Measurements from ENCODE around the gene ZFAND3. TPM values are rescaled to one million over a fixed set of nuclear protein-coding genes. Genes with fewer than 3 reads are reported as not detected.

ZFAND3 gene
- polyA plus RNA-seq, 1 donor from 2014 or later: 19.7 TPM

DNA sequence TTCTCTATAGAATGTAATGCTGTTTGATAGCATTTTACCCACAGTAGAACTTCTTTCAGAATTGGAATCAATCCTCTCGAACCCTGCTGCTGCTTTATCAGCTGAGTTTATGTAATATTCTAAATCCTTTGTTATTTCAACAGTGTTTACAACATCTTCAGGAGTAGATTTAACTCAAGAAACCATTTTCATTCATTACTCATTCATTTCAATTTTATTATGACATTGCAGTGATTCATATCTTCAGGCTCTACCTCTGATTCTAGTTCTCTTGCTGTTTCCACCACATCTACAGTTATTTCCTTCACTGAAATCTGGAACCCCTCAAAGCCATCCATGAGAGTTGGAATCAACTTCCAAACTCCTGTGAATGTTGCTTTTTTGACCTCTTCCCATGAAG is 93.7 kb downstream of the ZFAND3 start:
- H3K27ac ChIP-seq (ENCODE audit: low read length): no peak overlapping the region
- no peaks in the 10 kb centered on the region for H4K20me1 ChIP-seq (ENCODE audit: insufficient read depth)
- no peak overlapping the region for H2AFZ ChIP-seq (ENCODE audit: low read depth, low read length)
- H3K4me3 ChIP-seq (ENCODE audit: low read length): no peak overlapping the region
- H3K9me2 ChIP-seq (ENCODE audit: insufficient read depth, low read length): no peaks in the 10 kb centered on the region
- no peak overlapping the region for H3K4me2 ChIP-seq (ENCODE audit: low read length)
- H3K9ac ChIP-seq (ENCODE audit: low read length): no peak overlapping the region
- TF ChIP-seq TAF1 (IDR thresholded peaks at IDR 0.05; ENCODE audit: low read depth) (no peak), EP300 (conservative IDR thresholded peaks at IDR 0.05; ENCODE audit: poor library complexity, severe bottlenecking) (no peak), RAD21 (conservative IDR thresholded peaks at IDR 0.05) (no peak), SMC3 (conservative IDR thresholded peaks at IDR 0.05; ENCODE audit: poor library complexity) (no peak), MXI1 (conservative IDR thresholded peaks at IDR 0.05; ENCODE audit: poor library complexity, severe bottlenecking) (no peak), EZH2 (IDR thresholded peaks at IDR 0.05; ENCODE audit: borderline replicate concordance, insufficient read depth, low read length, poor library complexity, severe bottlenecking) (no peak), POLR2AphosphoS5 (IDR thresholded peaks at IDR 0.05) (no peak)
- TF ChIP-seq, protein P1, sequence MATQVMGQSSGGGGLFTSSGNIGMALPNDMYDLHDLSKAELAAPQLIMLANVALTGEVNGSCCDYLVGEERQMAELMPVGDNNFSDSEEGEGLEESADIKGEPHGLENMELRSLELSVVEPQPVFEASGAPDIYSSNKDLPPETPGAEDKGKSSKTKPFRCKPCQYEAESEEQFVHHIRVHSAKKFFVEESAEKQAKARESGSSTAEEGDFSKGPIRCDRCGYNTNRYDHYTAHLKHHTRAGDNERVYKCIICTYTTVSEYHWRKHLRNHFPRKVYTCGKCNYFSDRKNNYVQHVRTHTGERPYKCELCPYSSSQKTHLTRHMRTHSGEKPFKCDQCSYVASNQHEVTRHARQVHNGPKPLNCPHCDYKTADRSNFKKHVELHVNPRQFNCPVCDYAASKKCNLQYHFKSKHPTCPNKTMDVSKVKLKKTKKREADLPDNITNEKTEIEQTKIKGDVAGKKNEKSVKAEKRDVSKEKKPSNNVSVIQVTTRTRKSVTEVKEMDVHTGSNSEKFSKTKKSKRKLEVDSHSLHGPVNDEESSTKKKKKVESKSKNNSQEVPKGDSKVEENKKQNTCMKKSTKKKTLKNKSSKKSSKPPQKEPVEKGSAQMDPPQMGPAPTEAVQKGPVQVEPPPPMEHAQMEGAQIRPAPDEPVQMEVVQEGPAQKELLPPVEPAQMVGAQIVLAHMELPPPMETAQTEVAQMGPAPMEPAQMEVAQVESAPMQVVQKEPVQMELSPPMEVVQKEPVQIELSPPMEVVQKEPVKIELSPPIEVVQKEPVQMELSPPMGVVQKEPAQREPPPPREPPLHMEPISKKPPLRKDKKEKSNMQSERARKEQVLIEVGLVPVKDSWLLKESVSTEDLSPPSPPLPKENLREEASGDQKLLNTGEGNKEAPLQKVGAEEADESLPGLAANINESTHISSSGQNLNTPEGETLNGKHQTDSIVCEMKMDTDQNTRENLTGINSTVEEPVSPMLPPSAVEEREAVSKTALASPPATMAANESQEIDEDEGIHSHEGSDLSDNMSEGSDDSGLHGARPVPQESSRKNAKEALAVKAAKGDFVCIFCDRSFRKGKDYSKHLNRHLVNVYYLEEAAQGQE (IDR thresholded peaks at IDR 0.05; ENCODE audit: borderline replicate concordance): no peak
- TF ChIP-seq, protein P2, sequence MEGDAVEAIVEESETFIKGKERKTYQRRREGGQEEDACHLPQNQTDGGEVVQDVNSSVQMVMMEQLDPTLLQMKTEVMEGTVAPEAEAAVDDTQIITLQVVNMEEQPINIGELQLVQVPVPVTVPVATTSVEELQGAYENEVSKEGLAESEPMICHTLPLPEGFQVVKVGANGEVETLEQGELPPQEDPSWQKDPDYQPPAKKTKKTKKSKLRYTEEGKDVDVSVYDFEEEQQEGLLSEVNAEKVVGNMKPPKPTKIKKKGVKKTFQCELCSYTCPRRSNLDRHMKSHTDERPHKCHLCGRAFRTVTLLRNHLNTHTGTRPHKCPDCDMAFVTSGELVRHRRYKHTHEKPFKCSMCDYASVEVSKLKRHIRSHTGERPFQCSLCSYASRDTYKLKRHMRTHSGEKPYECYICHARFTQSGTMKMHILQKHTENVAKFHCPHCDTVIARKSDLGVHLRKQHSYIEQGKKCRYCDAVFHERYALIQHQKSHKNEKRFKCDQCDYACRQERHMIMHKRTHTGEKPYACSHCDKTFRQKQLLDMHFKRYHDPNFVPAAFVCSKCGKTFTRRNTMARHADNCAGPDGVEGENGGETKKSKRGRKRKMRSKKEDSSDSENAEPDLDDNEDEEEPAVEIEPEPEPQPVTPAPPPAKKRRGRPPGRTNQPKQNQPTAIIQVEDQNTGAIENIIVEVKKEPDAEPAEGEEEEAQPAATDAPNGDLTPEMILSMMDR (IDR thresholded peaks at IDR 0.05; ENCODE audit: poor library complexity, severe bottlenecking): no peak
- no peaks in the 10 kb centered on the region for H3F3A ChIP-seq (ENCODE audit: insufficient read depth, low read length, poor library complexity, severe bottlenecking)
- no peaks in the 10 kb centered on the region for H3K27me3 ChIP-seq (ENCODE audit: insufficient read depth, low read depth, low read length)
- H3K79me2 ChIP-seq (replicated peaks; ENCODE audit: insufficient read depth, low read length): peaks cover 36% of the 10 kb centered on the region
- no peaks in the 10 kb centered on the region for H3K9me3 ChIP-seq (ENCODE audit: low read length)
- H3K36me3 ChIP-seq (ENCODE audit: insufficient read depth, low read length): no peaks in the 10 kb centered on the region

DNA sequence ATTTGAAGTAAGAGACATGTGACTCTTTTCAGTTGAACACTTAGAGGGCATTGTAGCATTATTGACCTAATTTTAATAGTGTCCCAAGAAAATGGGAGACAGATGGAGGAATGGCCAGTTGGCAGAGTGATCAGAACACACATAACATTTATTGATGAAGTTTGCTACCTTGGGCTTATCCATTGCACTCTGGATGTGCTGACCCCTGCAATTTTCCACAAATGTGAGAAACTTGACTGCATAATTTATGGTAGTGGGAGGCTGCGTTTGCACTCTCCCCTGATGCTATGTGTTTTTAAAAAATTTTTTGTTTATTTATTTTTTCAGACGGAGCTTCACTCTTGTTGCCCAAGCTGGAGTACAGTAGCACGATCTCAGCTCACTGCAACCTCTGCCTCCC is 95.9 kb downstream of the ZFAND3 start:
- H3K9me2 ChIP-seq (ENCODE audit: insufficient read depth, low read length): no peaks in the 10 kb centered on the region
- no peak overlapping the region for H3K4me3 ChIP-seq (ENCODE audit: low read length)
- H3K9ac ChIP-seq (ENCODE audit: low read length): no peak overlapping the region
- H3K9me3 ChIP-seq (ENCODE audit: low read length): no peaks in the 10 kb centered on the region
- H3K4me2 ChIP-seq (ENCODE audit: low read length): no peak overlapping the region
- no peaks in the 10 kb centered on the region for H4K20me1 ChIP-seq (ENCODE audit: insufficient read depth)
- H3K79me2 ChIP-seq (replicated peaks; ENCODE audit: insufficient read depth, low read length): peaks cover 35% of the 10 kb centered on the region
- H3K27ac ChIP-seq (ENCODE audit: low read length): no peak overlapping the region
- H3K27me3 ChIP-seq (ENCODE audit: insufficient read depth, low read depth, low read length): no peaks in the 10 kb centered on the region
- no peak overlapping the region for H2AFZ ChIP-seq (ENCODE audit: low read depth, low read length)
- no peak for TF ChIP-seq SMC3 (conservative IDR thresholded peaks at IDR 0.05; ENCODE audit: poor library complexity)
- no peak for TF ChIP-seq RAD21 (conservative IDR thresholded peaks at IDR 0.05)
- TF ChIP-seq, protein P2 (IDR thresholded peaks at IDR 0.05; ENCODE audit: poor library complexity, severe bottlenecking): no peak
- no peak for TF ChIP-seq POLR2AphosphoS5 (IDR thresholded peaks at IDR 0.05)
- no peak for TF ChIP-seq TAF1 (IDR thresholded peaks at IDR 0.05; ENCODE audit: low read depth)
- TF ChIP-seq, protein P1 (IDR thresholded peaks at IDR 0.05; ENCODE audit: borderline replicate concordance): no peak
- TF ChIP-seq EZH2 (IDR thresholded peaks at IDR 0.05; ENCODE audit: borderline replicate concordance, insufficient read depth, low read length, poor library complexity, severe bottlenecking): no peak
- no peak for TF ChIP-seq EP300 (conservative IDR thresholded peaks at IDR 0.05; ENCODE audit: poor library complexity, severe bottlenecking)
- TF ChIP-seq MXI1 (conservative IDR thresholded peaks at IDR 0.05; ENCODE audit: poor library complexity, severe bottlenecking): no peak
- no peaks in the 10 kb centered on the region for H3F3A ChIP-seq (ENCODE audit: insufficient read depth, low read length, poor library complexity, severe bottlenecking)
- no peaks in the 10 kb centered on the region for H3K36me3 ChIP-seq (ENCODE audit: insufficient read depth, low read length)

Measured in neural cell (in vitro differentiated cells).